HG03432 (cell line): ENCODE measurements around the gene TAF6.

Experiments used
- ATAC-seq: cut with Tn5 transposase; IDR thresholded peaks from one replicate; pipeline ENCODE4 v1.9.1; 2021; ENCODE audit warnings: mild to moderate bottlenecking, moderate library complexity; ENCODE audit not compliant: unreplicated experiment

TAF6 gene

DNA sequence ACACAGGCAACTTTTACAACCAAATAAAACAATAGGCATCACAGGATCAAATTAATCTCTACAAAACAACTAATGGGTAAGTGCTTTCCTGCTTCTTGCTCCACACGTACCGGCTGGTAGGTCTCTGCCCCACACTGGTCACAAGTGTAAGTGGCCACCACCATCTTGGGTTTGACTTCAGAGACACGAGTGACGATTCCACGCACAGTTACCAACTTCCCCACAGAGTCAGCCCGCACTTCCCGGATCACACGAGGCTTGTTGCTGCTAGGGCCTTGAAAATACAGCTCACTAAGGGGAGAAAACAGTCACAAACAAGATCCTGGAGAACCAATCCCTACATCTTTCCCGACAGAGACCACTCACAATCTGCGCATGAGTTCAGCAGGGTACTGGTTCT, 20.2 kb downstream of the TAF6 start:
- no peak for ATAC-seq

DNA sequence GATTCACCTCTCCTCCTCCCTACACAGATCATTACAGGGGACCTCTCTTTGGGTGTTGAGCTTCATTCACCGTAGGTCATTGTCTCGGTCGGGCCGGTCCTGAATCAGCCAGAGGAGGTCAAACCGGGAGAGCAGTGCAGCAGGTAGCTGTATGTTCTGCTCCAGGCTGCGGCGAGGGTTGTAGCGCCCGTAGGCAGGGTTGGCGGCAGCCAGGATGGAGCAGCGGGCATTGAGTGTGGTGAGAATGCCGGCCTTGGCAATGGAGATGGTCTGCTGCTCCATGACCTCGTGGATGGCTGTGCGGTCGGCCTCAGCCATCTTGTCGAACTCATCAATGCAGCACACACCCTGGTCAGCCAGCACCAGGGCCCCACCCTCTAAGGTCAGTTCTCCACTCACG, 23.5 kb downstream of the TAF6 start:
- no peak for ATAC-seq

DNA sequence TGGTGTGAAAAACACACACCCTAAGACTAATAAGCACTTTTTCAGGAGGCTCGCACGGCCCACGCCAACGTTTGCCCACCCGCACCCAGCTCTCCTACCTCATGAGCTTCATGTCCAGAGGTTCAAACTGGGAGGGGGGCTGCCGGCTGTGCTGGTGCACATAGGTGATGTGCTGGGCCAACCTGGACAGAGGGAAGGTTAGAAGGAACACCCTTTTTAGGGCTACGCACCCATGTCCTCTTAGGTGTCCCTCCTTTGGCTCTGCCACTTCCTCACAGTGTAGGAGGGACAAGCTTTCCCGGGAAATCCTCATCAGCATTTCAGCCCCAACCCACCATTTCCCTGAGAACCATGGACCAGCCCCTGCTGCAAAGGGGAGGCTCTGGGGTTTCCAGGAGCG, 23.9 kb downstream of the TAF6 start:
- no peak for ATAC-seq

DNA sequence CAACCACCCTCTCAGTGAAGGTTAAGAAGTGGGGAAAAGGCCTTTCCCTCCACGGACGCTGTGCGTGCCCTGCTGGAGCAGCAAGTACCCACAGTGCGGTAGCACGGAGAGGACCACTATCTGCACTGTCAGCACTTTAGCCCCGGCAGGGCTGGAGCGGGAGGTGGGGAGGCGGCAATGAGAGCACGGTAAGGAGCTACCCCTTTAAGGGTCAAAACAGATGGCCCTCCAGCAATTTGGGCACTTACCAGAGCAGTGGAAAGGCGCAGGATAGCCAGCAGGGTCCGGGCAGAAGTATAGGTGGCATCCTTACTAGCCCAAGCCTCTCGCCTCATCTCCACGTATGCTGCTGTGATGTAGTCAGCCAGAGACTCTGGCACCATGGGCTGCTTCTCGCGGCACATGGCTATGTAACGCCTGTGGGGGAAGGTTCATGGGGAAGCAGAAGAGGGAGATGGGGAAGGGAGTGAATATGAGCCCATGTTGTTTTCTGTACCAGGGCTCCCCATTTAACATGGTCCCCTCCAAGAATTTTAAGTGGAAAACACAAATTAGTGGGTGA, 25.2 kb downstream of the TAF6 start:
- ATAC-seq = no peak

DNA sequence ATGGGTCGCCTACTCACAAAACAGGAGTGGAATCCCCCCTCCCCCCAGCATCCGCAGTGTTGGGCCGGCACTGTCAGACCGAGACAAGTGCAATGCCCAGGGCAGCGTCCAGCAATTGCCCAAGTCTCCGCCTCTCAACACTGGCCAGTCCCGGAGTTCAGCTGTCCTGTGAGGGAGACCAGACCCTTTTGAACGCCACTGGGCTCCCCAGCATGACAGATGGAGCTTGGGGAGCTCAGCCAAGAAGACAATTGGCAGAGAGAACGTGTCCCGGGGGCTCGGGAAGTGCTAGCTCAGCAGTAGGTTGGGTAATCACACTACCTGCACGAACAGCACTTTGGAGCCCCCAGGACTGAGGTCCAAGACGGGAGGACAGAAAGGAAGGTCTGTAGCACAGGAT, 25.7 kb downstream of the TAF6 start:
- no peak for ATAC-seq

DNA sequence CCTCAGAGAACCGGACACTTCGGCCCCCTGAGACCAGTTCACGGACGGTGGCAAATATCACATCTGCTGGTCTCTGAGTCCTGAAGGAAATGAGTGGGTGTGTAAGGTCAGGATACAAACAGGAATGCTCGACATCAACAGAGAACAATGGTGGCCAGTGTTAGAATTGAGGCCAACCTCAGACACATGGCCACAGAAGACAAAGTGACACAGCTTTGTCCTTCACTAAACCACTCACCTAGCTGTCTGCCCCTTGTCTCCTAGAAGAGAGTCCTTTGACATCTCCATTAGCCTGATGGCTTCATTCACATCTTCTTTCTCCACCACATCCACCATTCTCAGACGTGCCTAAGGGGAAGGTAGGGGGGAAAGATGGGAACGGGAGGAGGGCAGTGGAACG, 26.1 kb downstream of the TAF6 start:
- ATAC-seq = no peak

DNA sequence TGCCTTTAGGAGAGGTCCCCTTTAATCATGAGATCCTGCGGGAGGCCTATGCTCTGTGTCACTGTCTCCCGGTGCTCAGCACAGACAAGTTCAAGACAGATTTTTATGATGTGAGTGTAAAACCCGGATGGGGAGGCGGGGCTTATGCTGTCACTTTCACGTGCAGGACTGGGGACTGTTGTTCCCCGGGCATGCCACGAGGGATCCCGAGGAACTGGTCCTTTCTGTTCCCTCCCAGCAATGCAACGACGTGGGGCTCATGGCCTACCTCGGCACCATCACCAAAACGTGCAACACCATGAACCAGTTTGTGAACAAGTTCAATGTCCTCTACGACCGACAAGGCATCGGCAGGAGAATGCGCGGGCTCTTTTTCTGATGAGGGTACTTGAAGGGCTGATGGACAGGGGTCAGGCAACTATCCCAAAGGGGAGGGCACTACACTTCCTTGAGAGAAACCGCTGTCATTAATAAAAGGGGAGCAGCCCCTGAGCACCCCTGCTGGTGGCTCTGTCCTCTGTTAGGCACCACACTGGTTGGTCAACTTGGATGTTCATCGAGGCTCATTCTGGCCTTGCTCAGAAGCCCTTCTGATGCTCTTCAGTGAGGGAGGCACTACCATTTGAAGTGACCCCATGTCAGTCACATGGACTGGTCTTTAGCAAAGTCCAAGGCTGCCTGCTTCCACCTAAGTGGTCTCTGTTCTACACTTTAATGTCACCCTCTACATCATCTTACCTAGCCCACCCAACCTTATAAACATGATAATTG, 27.6 kb downstream of the TAF6 start:
- no peak for ATAC-seq

DNA sequence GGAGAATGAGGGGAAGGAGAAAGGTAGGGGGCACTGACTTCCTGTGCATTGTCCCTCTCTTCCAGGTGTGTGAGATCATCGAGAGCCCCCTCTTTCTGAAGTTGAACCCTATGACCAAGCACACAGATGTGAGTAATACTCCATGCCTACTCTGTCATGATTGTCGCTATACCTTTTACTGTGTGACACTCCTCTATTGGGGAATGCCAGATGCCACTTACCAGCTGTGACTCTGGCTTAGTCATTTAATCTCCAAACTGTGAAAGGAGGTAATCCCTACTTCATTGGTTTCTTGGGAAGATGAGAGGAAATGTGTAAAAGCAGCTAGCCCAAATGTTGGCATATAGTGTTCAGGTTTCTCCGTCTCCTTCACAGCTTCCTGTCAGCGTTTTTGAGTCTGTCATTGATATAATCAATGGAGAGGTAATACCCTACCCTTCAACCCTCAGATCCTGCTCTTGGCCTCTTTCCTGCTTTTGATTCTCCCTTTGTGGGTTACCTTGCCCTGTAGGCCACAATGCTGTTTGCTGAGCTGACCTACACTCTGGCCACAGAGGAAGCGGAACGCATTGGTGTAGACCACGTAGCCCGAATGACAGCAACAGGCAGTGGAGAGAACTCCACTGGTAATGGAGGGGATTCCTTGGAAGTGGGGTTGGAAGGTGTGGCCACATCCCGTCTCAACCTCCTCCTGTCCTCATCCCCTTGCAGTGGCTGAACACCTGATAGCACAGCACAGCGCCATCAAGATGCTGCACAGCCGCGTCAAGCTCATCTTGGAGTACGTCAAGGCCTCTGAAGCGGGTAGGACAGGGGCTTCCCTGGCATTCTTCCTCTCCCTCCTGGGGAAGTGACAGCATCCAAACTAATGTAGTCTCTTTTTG, 28.4 kb downstream of the TAF6 start:
- no peak for ATAC-seq

DNA sequence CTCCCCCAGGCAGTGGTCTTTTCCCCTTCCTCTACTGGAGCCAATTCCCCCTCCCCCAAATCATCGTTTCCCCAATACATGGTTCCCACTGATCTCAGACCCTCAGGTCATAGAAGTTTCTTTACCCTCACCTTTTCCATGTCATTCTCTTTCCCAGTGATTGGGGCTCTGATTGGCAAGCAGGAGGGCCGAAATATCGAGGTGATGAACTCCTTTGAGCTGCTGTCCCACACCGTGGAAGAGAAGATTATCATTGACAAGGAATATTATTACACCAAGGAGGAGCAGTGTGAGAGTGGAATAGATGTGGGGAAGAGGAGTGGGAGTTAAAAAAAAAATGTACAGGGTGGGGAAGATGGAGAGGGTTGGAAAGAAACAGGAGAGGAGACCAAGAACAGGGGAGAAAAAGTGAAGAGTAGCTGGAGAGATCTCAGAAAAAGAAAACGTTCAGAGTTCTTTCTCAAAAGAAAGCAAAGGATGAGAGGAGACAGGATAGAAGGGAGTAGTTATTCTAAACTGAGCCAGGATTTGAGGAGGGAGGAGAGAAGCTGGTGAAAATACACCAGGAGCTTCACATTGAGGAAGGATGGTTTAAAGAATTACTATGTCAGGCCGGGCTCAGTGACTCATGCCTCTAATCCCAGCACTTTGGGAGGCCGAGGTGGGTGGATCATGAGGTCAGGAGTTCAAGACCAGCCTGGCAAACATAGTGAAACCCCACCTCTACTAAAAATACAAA, 29.5 kb downstream of the TAF6 start:
- ATAC-seq = no peak

DNA sequence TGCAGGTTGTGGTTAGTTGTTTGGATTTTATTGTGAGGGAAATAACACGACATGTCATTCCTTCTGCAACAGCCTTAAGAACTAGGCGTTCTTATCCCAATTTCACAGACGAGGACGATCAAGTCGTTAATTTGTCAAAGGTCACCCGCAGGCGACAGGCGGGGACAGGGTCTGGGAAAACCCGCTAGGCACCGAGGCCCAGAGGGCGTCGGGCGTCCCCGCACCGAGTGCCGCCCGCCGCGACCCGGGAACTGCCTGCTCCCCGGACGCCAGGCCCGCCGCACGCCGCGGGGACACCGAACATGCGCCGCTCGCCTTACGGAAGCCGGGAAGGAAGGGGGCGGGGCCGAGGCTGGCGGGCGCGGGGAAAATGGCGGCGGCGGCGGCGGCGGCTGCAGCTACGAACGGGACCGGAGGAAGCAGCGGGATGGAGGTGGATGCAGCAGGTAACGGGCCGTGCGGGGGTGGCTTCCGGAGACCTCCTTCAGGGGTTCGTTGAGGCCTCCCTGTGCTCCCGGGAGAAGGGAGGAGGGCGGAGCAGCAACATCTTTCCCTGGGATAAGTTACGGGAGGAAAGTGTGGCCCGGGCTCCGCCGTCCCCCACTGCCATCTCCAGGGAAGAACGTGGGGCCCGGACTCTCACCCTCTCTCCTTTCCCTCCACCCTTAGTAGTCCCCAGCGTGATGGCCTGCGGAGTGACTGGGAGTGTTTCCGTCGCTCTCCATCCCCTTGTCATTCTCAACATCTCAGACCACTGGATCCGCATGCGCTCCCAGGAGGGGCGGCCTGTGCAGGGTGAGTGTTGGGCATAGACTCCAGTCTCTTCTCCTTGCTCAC, 30.3 kb downstream of the TAF6 start, which contains the start of gene COPS6:
TSS of gene COPS6 (plus strand) at position 349 of the 837 bp plus-strand sequence. CDS start at position 371, 22 bp downstream.
- ATAC-seq = peak; percentile 70

DNA sequence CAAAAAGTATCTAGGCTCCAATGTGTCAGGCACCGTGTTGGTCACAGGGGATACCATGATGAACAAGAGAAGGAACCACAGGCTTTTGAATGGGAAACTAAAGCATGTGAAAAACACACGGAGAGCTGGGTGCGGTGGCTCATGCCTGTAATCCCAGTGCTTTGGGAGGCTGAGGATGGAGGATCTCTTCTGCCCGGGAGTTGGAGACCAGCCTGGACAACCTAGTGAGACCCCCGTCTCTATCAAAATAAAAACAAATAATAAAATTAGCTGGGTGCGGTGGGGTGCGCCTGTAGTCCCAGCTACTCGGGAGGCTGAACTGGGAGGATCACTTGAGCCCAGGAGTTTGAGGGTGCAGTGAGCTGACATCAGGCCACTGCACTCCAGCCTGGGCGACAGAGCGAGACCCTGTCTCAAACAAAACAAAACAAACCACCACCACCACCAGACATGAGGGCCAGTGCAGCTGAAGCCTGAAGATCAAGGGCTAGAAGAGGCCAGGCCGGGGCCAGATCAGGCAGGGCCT, 31.0 kb downstream of the TAF6 start:
- ATAC-seq = peak; percentile 22

DNA sequence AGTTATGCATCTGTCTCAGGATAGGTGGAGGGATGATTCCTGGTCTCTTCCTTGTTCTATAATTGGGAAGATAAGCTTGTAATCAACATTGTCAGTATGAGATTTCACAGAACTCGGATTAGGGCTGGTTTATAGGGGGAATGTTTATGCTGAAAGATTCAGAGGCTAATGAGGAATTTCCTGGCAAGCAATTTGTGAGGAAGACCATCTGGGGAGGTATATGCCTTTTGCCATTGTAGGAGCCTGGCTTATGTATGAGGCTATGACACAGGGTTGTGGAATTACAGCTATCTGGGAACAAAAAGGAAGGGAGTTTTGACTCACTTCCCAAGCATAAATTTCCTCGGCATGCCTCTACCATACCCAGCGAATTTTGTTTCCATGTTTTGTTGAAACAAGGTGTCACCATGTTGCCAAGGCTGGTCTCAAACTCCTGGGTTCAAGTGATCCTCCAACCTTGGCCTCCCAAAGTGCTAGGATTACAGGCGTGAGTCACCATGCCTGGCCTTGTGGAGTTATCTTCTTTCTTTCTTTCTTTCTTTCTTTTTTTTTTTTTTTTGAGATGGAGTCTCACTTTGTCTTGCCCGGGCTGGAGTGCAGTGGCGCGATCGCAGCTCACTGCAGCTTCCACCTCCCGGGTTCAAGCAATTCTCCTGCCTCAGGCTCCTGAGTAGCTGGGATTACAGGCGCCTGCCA, 32.0 kb downstream of the TAF6 start:
- no peak for ATAC-seq

DNA sequence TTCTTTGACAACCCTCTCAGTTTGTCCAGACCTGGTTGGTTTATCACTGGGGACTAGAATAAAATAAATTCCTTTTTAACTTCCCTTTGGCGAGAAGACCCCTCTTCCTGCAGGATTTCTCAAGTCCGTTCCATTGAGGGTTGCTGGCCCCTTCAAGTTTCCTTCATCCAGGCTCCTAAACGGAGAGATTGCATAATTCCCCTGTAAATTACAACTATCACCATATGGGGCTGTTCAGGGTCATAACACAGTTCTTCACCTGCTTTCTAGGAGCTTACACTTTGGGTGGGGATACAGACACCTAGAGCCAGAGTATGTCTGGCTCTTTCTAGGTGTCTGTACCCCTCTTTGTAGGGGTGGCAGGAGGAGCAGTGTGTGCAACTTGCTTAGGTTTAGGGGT, 33.6 kb downstream of the TAF6 start:
- ATAC-seq = no peak

DNA sequence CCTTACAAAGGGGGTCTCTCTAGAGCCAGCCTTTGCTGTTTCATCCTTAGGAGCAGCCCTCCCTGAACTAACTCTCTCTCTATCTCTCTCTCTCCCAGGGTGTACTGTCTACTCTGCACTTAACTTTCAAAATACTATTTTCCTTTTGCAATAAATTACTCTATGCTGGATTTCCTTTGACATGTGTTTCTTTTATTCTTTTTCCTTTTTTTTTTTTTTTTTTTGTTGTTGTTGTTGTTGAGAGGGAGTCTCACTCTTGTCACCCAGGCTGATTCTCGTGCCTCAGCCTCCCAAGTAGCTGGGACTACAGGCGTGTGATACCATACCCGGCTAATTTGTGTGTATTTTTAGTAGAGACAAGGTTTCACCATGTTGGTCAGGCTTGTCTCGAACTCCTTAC, 36.2 kb downstream of the TAF6 start:
- ATAC-seq = no peak

DNA sequence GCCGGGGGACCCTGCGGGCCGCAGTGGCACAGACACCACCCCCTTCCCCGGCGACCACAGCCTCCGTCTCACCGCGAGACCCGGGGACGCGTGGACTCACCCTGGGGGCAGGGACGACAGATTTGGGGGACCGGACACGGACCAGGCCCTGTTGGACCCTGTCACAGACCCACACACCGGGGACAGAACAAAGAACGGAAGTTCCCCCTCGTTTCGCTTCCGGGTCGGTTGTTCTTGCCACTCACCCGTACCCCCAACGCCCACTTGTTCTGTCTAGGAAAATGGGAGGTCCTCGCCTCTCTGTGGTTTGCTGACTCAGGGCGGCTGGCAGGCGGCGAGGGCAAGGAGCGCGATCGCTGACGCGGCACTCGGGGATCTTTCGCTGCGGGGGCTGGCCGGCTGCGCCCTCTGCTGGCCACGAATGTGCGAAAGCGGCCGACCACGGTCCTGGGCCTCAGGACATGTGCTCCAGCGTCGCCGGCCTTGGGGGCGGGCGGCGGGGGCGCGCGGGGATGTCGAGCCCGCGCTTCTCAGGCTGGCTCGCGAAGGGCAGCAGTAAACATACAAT, 37.5 kb downstream of the TAF6 start, which contains the start of gene ZNF3:
TSS of gene ZNF3 (minus strand) at position 189 of the 568 bp plus-strand sequence. CDS start 4,366 bp downstream, outside the sequence.
- ATAC-seq = peak; percentile 83

DNA sequence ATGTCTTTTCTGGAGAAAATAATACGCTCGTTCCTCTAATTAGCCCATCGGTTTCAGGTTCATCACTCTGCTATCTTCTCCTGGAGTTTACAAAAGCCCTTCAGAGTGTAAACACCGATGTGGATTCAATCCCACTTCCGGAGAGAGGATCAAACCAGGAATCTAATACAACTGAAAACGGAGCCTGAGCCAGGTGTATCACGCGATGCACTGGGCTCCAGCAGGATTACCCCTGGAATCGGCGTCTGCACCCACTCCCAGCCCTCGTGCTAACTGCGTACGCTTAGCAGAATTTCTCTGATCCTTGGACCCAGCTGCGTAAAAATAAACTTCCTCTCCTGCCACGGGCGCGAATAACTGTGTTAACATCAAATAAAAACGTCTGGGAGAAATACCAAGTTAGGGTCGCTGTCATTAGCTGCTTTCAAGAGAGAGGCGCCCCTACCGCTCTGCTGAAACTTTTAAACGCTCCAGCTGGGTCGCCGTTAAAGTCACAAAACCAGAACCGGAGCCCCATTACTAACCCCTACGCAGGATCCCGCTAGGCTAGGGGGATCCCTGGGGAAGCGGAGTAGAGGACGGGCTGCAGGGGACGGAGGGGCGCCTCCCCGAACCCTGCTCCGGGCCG, 38.1 kb downstream of the TAF6 start:
- ATAC-seq = no peak

DNA sequence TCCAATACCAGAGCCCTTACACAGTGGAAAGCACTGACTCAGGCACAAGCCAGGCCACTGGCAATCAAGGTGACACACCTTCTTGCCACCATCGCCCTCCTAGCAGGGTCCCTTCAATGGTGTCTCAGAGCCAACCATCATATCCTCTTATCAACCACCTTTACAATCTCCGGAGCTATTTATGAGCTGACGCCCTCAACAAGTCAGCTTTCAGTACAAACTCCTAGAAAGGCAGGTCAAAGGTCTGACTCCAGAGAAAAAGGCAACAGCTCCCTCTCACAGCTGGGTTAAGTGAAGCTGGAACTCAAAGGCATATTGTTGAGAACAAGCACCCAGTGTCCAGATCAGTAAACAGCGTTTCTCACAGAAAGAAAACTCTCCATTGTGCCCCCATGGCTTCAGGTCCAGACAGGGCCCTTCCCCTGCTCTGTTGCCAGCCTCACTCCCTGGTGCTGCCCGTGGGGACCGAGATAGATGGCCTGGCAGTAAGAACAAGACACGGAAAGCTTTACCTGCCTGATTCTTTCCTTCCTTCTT, 40.1 kb downstream of the TAF6 start:
- no peak for ATAC-seq

DNA sequence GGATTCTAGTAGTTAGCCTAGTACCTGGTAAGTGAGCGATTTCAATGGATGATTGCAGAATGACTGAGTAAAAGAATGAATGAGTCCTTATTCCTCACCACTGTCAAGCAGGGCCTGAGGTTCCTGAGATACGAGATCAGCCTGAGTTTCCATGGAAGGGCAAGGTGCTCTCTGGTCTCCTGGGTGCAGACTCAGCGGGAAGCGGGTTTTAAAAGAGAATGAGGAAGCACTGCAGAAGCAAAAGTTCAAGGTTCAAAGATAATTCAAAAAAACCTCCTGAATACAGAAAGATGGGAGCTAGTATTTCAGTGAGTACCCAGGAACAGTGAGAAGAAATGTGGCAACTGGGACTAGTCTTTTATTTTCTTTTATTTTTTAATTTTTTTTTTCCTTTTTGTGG, 42.0 kb downstream of the TAF6 start:
- ATAC-seq = no peak
